Peyer's patch (tissue), 4 donors: Measurements from ENCODE around the gene GPM6B.

Experiments
- POLR2A ChIP-seq, 2 donors: fragments of 450-650 bp; IDR thresholded peaks; one replicate each; pipeline ENCODE4 v1.5.1; 2017; ENCODE audit warnings: antibody characterized with exemption in 2 of 2, mild to moderate bottlenecking in 2 of 2, moderate library complexity in 2 of 2
- TF ChIP-seq, protein P1 (sequence below), 6 experiments: fragments of 450-650 bp in 4 of 6; fragments of 200-600 bp in 2 of 6; sonication (generic) in 1 of 6; IDR thresholded peaks; one replicate each; pipeline ENCODE4 v1.5.1; 2017 to 2019; ENCODE audit warnings: antibody characterized with exemption in 6 of 6, mild to moderate bottlenecking in 3 of 6, moderate library complexity in 1 of 6

DNA sequence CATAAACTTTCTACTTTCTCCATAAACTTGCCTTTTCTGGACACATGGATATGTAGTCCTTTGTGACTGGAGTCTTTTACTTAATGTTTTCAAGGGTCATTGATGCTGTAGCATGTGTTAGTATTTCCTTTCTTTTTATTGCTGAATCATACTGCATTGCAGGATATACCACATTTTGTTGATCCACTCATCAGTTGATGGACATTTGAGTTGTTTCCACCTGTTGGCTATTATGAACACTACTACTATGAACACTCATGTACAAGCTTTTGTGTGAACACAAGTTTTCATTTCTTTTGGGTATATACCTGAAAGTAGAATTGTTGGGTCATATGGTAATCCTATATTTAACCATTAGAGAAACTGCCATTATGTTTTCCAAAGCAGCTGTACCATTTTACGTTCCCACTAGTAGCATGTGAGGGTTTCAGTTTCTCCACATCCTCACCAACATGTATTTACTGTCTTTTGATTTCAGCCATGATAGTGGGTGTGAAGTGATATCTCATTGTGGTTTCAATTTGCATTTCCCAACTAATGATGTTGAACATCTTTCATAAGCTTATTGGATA lies 26.3 kb upstream of the GPM6B start:
- TF ChIP-seq, protein P1, sequence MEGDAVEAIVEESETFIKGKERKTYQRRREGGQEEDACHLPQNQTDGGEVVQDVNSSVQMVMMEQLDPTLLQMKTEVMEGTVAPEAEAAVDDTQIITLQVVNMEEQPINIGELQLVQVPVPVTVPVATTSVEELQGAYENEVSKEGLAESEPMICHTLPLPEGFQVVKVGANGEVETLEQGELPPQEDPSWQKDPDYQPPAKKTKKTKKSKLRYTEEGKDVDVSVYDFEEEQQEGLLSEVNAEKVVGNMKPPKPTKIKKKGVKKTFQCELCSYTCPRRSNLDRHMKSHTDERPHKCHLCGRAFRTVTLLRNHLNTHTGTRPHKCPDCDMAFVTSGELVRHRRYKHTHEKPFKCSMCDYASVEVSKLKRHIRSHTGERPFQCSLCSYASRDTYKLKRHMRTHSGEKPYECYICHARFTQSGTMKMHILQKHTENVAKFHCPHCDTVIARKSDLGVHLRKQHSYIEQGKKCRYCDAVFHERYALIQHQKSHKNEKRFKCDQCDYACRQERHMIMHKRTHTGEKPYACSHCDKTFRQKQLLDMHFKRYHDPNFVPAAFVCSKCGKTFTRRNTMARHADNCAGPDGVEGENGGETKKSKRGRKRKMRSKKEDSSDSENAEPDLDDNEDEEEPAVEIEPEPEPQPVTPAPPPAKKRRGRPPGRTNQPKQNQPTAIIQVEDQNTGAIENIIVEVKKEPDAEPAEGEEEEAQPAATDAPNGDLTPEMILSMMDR (IDR thresholded peaks at IDR 0.05) = no peak
- no peak for TF ChIP-seq POLR2A (IDR thresholded peaks at IDR 0.05)
